ENCODE results near the gene GARRE1. TPM values are rescaled to one million over a fixed set of nuclear protein-coding genes. Genes with fewer than 3 reads are reported as not detected.

GARRE1 gene
- total RNA-seq, 1 donor from 2014 or later, result 10.0 TPM

DNA sequence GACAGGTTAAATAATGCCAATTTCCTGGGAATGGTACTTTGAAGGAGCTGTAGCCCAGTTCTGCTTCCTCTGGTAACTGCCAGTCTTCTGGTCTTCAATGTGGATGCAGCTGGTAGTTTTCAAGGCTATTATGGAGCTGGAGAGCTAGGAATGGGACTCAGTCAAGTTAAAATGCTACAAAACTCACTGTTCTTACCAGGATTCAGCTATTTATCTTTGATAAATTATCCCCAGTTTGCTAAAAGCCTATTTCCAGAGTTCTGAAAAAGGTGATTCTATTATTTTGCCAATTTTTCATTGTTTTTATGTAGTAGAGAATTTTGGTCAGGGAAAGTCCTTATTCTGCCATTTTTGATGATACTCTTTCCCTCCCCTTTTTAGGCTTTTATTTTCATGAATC is 40.7 kb downstream of the GARRE1 start:
- no peak overlapping the region for H3K27ac Mint-ChIP-seq
- H3K36me3 Mint-ChIP-seq (ENCODE audit: low read depth), result no peaks in the 10 kb centered on the region
- H3K4me3 Mint-ChIP-seq (ENCODE audit: low read depth), result no peak overlapping the region
- intact Hi-C loops (cut with micrococcal nuclease), result no loop called here
- no peaks in the 10 kb centered on the region for H3K4me1 Mint-ChIP-seq (ENCODE audit: low read depth)
- H3K27me3 Mint-ChIP-seq (ENCODE audit: low read depth), result no peaks in the 10 kb centered on the region
- DNase-seq (ENCODE audit: low spot score), result no peak
- no peaks in the 10 kb centered on the region for H3K9me3 Mint-ChIP-seq

DNA sequence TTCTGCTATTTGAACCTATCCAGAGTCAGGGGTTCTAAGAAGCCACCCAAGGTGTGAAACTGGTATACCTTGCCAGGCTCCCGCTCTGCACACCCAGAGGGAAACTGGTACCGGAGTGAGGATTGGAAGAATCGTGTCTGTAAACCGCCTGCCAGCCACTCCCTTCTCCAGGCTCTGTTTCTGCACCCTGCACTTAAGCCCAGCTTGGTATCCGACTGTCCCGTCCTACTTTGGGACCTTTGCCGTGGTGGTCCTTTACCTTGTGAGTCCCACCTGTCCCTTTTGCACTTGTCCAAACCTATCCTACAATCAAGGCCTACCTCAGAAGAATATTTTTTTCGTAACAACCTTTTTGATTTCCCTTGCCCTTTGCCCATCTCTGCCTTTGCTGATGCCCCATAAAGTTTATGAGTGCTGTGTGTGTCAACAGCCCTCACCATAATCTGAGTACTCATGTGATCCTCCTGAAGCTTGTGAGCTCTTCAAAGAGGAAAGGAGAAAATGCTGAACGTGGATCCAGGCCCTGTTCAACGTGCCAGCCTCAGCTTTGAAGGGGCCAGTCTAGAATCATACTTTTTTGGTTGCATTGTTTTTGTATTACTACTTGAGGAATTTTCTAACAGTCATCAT is 44.7 kb downstream of the GARRE1 start:
- intact Hi-C loops (cut with micrococcal nuclease), result no loop called here
- Mint-ChIP-seq H3K27me3 (ENCODE audit: low read depth) (no peaks in the 10 kb centered on the region), H3K36me3 (ENCODE audit: low read depth) (no peaks in the 10 kb centered on the region), H3K27ac (no peak overlapping the region), H3K4me1 (ENCODE audit: low read depth) (no peaks in the 10 kb centered on the region), H3K4me3 (ENCODE audit: low read depth) (no peak overlapping the region), H3K9me3 (no peaks in the 10 kb centered on the region)
- DNase-seq (ENCODE audit: low spot score), result no peak

DNA sequence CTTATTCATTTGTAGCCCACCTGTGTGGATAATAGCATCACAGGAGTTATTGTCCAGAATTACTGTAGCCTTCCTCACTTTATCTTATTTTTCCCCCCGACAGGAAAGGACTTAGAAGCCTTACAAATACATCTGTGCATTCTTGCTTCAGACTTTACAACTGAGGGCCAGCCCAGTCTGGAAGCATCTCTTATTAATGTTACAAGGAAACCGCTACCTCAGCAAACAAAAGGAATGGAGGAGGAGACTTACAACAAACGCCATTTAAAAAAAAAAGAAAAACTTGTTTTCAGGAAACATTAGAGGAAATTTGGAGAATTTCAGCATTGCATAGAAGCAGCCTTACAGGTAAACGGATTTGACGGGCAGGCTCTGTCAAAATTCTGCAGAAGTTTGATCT is 45.2 kb downstream of the GARRE1 start:
- intact Hi-C loops (cut with micrococcal nuclease), result no loop called here
- Mint-ChIP-seq H3K36me3 (ENCODE audit: low read depth) (no peaks in the 10 kb centered on the region), H3K27ac (no peak overlapping the region), H3K9me3 (no peaks in the 10 kb centered on the region), H3K27me3 (ENCODE audit: low read depth) (no peaks in the 10 kb centered on the region), H3K4me3 (ENCODE audit: low read depth) (no peak overlapping the region), H3K4me1 (ENCODE audit: low read depth) (no peaks in the 10 kb centered on the region)
- DNase-seq (ENCODE audit: low spot score), result no peak

DNA sequence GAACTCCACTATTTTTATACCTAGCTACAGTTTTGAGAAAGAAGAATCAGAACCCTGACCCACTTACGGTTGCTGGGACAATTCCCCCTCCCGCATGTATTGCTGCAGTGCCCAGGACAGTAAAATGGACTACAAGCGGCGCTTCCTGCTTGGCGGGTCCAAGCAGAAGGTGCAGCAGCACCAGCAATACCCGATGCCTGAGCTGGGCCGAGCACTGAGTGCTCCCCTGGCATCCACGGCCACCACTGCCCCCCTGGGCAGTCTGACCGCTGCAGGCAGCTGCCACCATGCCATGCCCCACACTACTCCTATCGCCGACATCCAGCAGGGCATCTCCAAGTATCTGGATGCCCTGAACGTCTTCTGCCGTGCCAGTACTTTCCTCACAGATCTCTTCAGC is 46.0 kb downstream of the GARRE1 start:
- no peaks in the 10 kb centered on the region for H3K9me3 Mint-ChIP-seq
- H3K4me3 Mint-ChIP-seq (ENCODE audit: low read depth), result no peak overlapping the region
- no peaks in the 10 kb centered on the region for H3K36me3 Mint-ChIP-seq (ENCODE audit: low read depth)
- no peaks in the 10 kb centered on the region for H3K4me1 Mint-ChIP-seq (ENCODE audit: low read depth)
- H3K27ac Mint-ChIP-seq, result no peak overlapping the region
- no peak for DNase-seq (ENCODE audit: low spot score)
- intact Hi-C loops (cut with micrococcal nuclease), result no loop called here
- H3K27me3 Mint-ChIP-seq (ENCODE audit: low read depth), result no peaks in the 10 kb centered on the region

DNA sequence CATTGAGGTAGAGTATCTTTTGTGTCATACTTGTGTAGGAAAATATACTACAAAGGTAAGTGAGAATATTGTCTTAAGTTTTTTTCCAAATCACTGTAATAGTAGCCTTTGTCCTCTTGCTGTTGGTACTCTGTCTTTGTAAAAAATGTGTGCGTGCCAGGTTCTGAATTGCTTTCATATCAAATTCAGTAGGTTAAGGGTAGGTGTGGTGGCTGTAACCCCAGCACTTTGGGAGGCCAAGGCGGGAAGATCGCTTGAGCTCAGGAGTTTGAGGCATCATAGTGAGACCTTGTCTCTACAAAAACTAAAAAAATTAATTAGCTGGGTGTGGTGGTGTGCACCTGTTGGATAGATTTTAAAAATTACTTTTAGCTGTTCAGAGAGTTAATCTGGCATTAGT is 46.6 kb downstream of the GARRE1 start:
- Mint-ChIP-seq H3K27ac (no peak overlapping the region), H3K4me1 (ENCODE audit: low read depth) (no peaks in the 10 kb centered on the region)
- intact Hi-C loops (cut with micrococcal nuclease), result no loop called here

More for the DNA sequence above, 46.6 kb downstream of the GARRE1 start:
- Mint-ChIP-seq H3K4me3 (ENCODE audit: low read depth) (no peak overlapping the region), H3K27me3 (ENCODE audit: low read depth) (no peaks in the 10 kb centered on the region), H3K9me3 (no peaks in the 10 kb centered on the region), H3K36me3 (ENCODE audit: low read depth) (no peaks in the 10 kb centered on the region)
- DNase-seq (ENCODE audit: low spot score), result no peak

Other genes starting within 250 kb of the GARRE1 start
- gene LSM14A, start 82.0 kb upstream of the GARRE1 start, total RNA-seq, result 95.8 and 101 TPM in 2 replicates
- 622 and 630 TPM in 2 replicates for gene GPI, start 110.6 kb downstream of the GARRE1 start, total RNA-seq
- gene PDCD2L, start 149.8 kb downstream of the GARRE1 start, total RNA-seq, result 36.7 and 40.3 TPM in 2 replicates
- 167 and 175 TPM in 2 replicates for gene UBA2, start 173.8 kb downstream of the GARRE1 start, total RNA-seq
- 0.57 and 1.0 TPM in 2 replicates for gene WTIP, start 227.2 kb downstream of the GARRE1 start, total RNA-seq

Measured in activated T-helper 2 cell treated with anti-CD3 and anti-CD28 coated beads, Interferon-gamma antibody, Interleukin-2, Interleukin-4, amounts not matched to agents 10 μg/mL and 5 μg/mL and 100 μg/mL, durations not matched to agents 14 hours and 24 hours and 36 hours (primary cell).